K562 (cell line): Measurements from ENCODE around the gene LRP1. TPM values are rescaled to one million over a fixed set of nuclear protein-coding genes. Genes with fewer than 3 reads are reported as not detected.

Experiments
- ATAC-seq: fragments of 200-7000 bp; cut with Tn5 transposase; 3 replicates; pipeline ENCODE4 v1.9.1; 2020; ENCODE audit warnings: moderate library complexity
- BruUV-seq: library from RNA; stranded (reverse); fragments of 400-500 nt; replicated peaks from 2 replicates; lab custom pipeline; 2021; lab: Mats Ljungman, UMichigan
- CTCF ChIA-PET: fragments of 300-600 bp; formaldehyde crosslinking; extraction: SDS; loops from one replicate; lab custom pipeline; 2021; ENCODE audit warnings: low intra/inter-chr PET ratio; lab: Yijun Ruan, JAX
- POLR2A ChIA-PET: fragments of 300-600, 350-650 bp; sonication (Branson Sonifier 250); formaldehyde crosslinking; extraction: SDS; loops from one replicate; lab custom pipeline; 2021; ENCODE audit warnings: antibody characterized with exemption, inconsistent platforms; lab: Yijun Ruan, JAX
- DNase-seq, 4 experiments: peaks; one replicate each; pipeline versions ENCODE4 v3.0.0 to v3.0.0-alpha.2; 2011 to 2018; ENCODE audit warnings: low spot score in 3 of 4, mixed read lengths in 3 of 4; ENCODE audit errors: extremely low read depth in 1 of 4
- FAIRE-seq: peaks from 2 replicates; lab custom pipeline; 2011; peaks lifted over from hg19 to GRCh38; lab: Jason Lieb, UNC
- H2AFZ ChIP-seq: 2 replicates; pipeline ENCODE4 v1.6.0; 2011; ENCODE audit warnings: low read depth, low read length, control low read depth, inconsistent platforms
- H3K27ac ChIP-seq: fragments of 200-600 bp; 3 replicates; pipeline ENCODE4 v1.8.0; 2011; ENCODE audit warnings: low read depth, mild to moderate bottlenecking, control low read depth, inconsistent platforms, low read length, moderate library complexity, mixed read lengths; ENCODE audit errors: extremely low read depth
- H3K27me3 ChIP-seq, 2 experiments: fragments of 300-600 bp in 1 of 2; 2 replicates in 1 of 2; 3 replicates in 1 of 2; pipeline versions ENCODE4 v1.6.0 to v1.8.0; 2011; ENCODE audit warnings: inconsistent platforms in 2 of 2, low read length in 2 of 2, mild to moderate bottlenecking in 1 of 2, mixed read lengths in 1 of 2, moderate library complexity in 1 of 2; ENCODE audit not compliant: control insufficient read depth in 2 of 2, insufficient read depth in 2 of 2
- H3K36me3 ChIP-seq: fragments of 300-600 bp; 3 replicates; pipeline ENCODE4 v1.8.0; 2011; ENCODE audit warnings: mild to moderate bottlenecking, low read length, inconsistent platforms; ENCODE audit not compliant: control insufficient read depth, insufficient read depth
- H3K4me1 ChIP-seq, 2 experiments: fragments of 200-600 bp in 1 of 2; replicated peaks in 1 of 2; 2 replicates in 1 of 2; 3 replicates in 1 of 2; pipeline versions ENCODE4 v1.5.1 to v1.8.0; 2011; ENCODE audit warnings: inconsistent platforms in 2 of 2, low read length in 2 of 2, mild to moderate bottlenecking in 1 of 2, mixed read lengths in 1 of 2, moderate library complexity in 1 of 2; ENCODE audit not compliant: control insufficient read depth in 2 of 2, insufficient read depth in 2 of 2
- H3K4me2 ChIP-seq: 2 replicates; pipeline ENCODE4 v1.6.1; 2011; ENCODE audit warnings: low read length, control low read depth, inconsistent platforms, mixed read lengths; ENCODE audit not compliant: insufficient read depth
- H3K4me3 ChIP-seq: fragments of 200-600 bp; sonication (generic), shearing (Covaris generic); 2 replicates; pipeline ENCODE4 v1.5.1; 2016; ENCODE audit warnings: control low read depth, inconsistent platforms
- H3K79me2 ChIP-seq: fragments of 200-600 bp; 3 replicates; pipeline ENCODE4 v1.8.0; 2011; ENCODE audit warnings: low read length, inconsistent platforms; ENCODE audit not compliant: control insufficient read depth, insufficient read depth
- H3K9ac ChIP-seq, 2 experiments: 2 replicates each; pipeline versions ENCODE4 v1.6.0 to v1.6.1; 2011; ENCODE audit warnings: low read depth in 2 of 2, low read length in 2 of 2, control low read depth in 1 of 2, inconsistent platforms in 1 of 2, mild to moderate bottlenecking in 1 of 2, mixed read lengths in 1 of 2; ENCODE audit not compliant: insufficient read depth in 1 of 2
- H3K9me1 ChIP-seq: one replicate; pipeline ENCODE4 v1.6.0; 2011; ENCODE audit warnings: inconsistent platforms, mild to moderate bottlenecking, low read length, moderate library complexity; ENCODE audit not compliant: control insufficient read depth, insufficient read depth
- H3K9me3 ChIP-seq: replicated peaks from 2 replicates; pipeline ENCODE4 v1.5.1; 2011; ENCODE audit warnings: low read depth, low read length, inconsistent platforms; ENCODE audit not compliant: control insufficient read depth, insufficient read depth
- H4K20me1 ChIP-seq: replicated peaks from 2 replicates; pipeline ENCODE4 v1.6.1; 2011; ENCODE audit warnings: low read length, inconsistent platforms, mixed read lengths; ENCODE audit not compliant: control insufficient read depth, insufficient read depth
- CHD2 ChIP-seq: IDR thresholded peaks from 2 replicates; pipeline ENCODE4 v1.6.1; 2011; ENCODE audit warnings: low read depth, low read length
- CHD4 ChIP-seq: fragments of 200-600 bp; sonication (generic); IDR thresholded peaks from 3 replicates; pipeline ENCODE4 v1.6.1; 2012; ENCODE audit warnings: low read depth, mild to moderate bottlenecking, mixed read lengths, low read length, inconsistent platforms; ENCODE audit not compliant: insufficient read depth, insufficient replicate concordance, poor library complexity, severe bottlenecking
- GABPB1 ChIP-seq: sonication (generic); formaldehyde crosslinking; IDR thresholded peaks from 2 replicates; pipeline ENCODE4 v1.8.0; 2022; ENCODE audit warnings: mild to moderate bottlenecking, missing genetic modification reagents
- GTF2E2 ChIP-seq: fragments of 200-800 bp; sonication (Bioruptor generic); IDR thresholded peaks from 2 replicates; pipeline ENCODE4 v1.6.1; 2016; ENCODE audit warnings: missing genetic modification characterization, missing compliant biosample characterization
- IFI16 ChIP-seq: fragments of 250-450 bp; sonication (Bioruptor Pico); IDR thresholded peaks from 2 replicates; pipeline ENCODE4 v2.1.2; 2022; ENCODE audit warnings: mild to moderate bottlenecking, inconsistent platforms
- KAT2B ChIP-seq: IDR thresholded peaks from one replicate; pipeline ENCODE4 v1.6.1; 2012; ENCODE audit warnings: low read depth, mild to moderate bottlenecking, control low read depth, inconsistent platforms, low read length, moderate library complexity
- MTA3 ChIP-seq: fragments of 450-650 bp; formaldehyde crosslinking; IDR thresholded peaks from 2 replicates; pipeline ENCODE4 v1.6.1; 2017; ENCODE audit warnings: mild to moderate bottlenecking, borderline replicate concordance
- NCOA2 ChIP-seq, 2 experiments: fragments of 450-650 bp; IDR thresholded peaks; 2 replicates each; pipeline ENCODE4 v1.6.1; 2018; ENCODE audit warnings: mild to moderate bottlenecking in 2 of 2, moderate library complexity in 1 of 2; ENCODE audit not compliant: partially characterized antibody in 2 of 2
- NCOA4 ChIP-seq: fragments of 450-650 bp; IDR thresholded peaks from 2 replicates; pipeline ENCODE4 v1.6.1; 2018; ENCODE audit warnings: mild to moderate bottlenecking; ENCODE audit not compliant: partially characterized antibody
- NFE2 ChIP-seq: IDR thresholded peaks from 2 replicates; pipeline ENCODE4 v1.6.1; 2014; ENCODE audit warnings: antibody characterized with exemption, low read depth
- NFIX ChIP-seq: fragments of 250-450 bp; sonication (Bioruptor Pico); IDR thresholded peaks from 2 replicates; pipeline ENCODE4 v1.4.0; 2020; ENCODE audit warnings: low read depth, mild to moderate bottlenecking, moderate library complexity
- PML ChIP-seq: IDR thresholded peaks from 2 replicates; pipeline ENCODE4 v1.6.1; 2012; ENCODE audit warnings: low read length, inconsistent platforms
- SP1 ChIP-seq: sonication (generic); formaldehyde crosslinking; IDR thresholded peaks from 2 replicates; pipeline ENCODE4 v1.8.1; 2022; ENCODE audit warnings: mild to moderate bottlenecking, missing genetic modification reagents
- TBL1XR1 ChIP-seq, 2 experiments: IDR thresholded peaks; 2 replicates each; pipeline ENCODE4 v1.6.1; 2012; ENCODE audit warnings: improper control_type of control experiment in 2 of 2, low read length in 2 of 2, mild to moderate bottlenecking in 1 of 2
- ZBED1 ChIP-seq: IDR thresholded peaks from 2 replicates; pipeline ENCODE4 v1.6.1; 2014
- ZNF511 ChIP-seq: sonication (generic); formaldehyde crosslinking; IDR thresholded peaks from 2 replicates; pipeline ENCODE4 v1.8.0; 2022; ENCODE audit warnings: mild to moderate bottlenecking, missing genetic modification reagents
- ZNF699 ChIP-seq: fragments of 250-450 bp; sonication (Bioruptor Pico); IDR thresholded peaks from 2 replicates; pipeline ENCODE4 v1.8.0; 2021; ENCODE audit warnings: mild to moderate bottlenecking, moderate library complexity; ENCODE audit not compliant: insufficient replicate concordance
- WGBS: fragments of 100-300 bp; shearing (Covaris generic); methylation state at CpG from one replicate; pipeline ENCODE4 v1.1.6; 2016; ENCODE audit warnings: low coverage, mixed read lengths; ENCODE audit not compliant: insufficient coverage; ENCODE audit errors: missing lambda C conversion rate; 5-methylcytosine and 5-hydroxymethylcytosine counted together
- in situ Hi-C: fragments of 300-500 bp; cut with MboI; formaldehyde crosslinking; loops from 4 replicates; pipeline ENCODE4 v1.15.0; 2018; ENCODE audit warnings: inconsistent platforms, mixed read lengths
- intact Hi-C: fragments of 100-400 bp; cut with micrococcal nuclease; formaldehyde crosslinking; loops from 2 replicates; pipeline ENCODE4 v1.14.2; 2022
- polyA plus RNA-seq, 8 experiments: library from polyadenylated mRNA; depleted of rRNA in 4 of 8; stranded (reverse) in 5 of 8; unstranded in 3 of 8; fragments of >200 nt; fragmentation: Nextera tagmentation in 2 of 8; fragmentation: Illumina TruSeq in 1 of 8; extraction: Ambion mirVana in 2 of 8; extraction: Trizol in 1 of 8; gene quantifications; 2 replicates each; pipeline versions ENCODE4 v1.2.1 to v1.2.3, GENCODE V29; 2011 to 2014; ENCODE audit warnings: inconsistent platforms in 1 of 8, missing spikeins in 1 of 8
- total RNA-seq, 7 experiments: library from RNA; depleted of rRNA in 6 of 7; stranded (reverse); fragments of >200 nt in 6 of 7; fragmentation: Illumina TruSeq in 2 of 7; extraction: Trizol in 2 of 7; gene quantifications; 2 replicates each; pipeline versions ENCODE4 v1.2.1 to v1.2.3, GENCODE V29; 2011 to 2021; ENCODE audit warnings: low replicate concordance in 1 of 7
- TF ChIP-seq, protein P1 (sequence below): fragments of 450-650 bp; IDR thresholded peaks from 2 replicates; pipeline ENCODE4 v1.7.1; 2018; ENCODE audit warnings: mild to moderate bottlenecking, low read depth; ENCODE audit not compliant: partially characterized antibody
- TF ChIP-seq, protein P2 (sequence below): fragments of 200-800 bp; sonication (Bioruptor generic); IDR thresholded peaks from 2 replicates; pipeline ENCODE4 v1.6.1; 2017; ENCODE audit warnings: missing genetic modification characterization, missing compliant biosample characterization

The LRP1 gene
- total and polyA plus RNA-seq, 9 of the 15 experiments (the other 6 are each of a cell fraction or from before 2014, with no cell fraction given) = 0.04 to 0.64 (median 0.19) TPM; not detected in 2

DNA sequence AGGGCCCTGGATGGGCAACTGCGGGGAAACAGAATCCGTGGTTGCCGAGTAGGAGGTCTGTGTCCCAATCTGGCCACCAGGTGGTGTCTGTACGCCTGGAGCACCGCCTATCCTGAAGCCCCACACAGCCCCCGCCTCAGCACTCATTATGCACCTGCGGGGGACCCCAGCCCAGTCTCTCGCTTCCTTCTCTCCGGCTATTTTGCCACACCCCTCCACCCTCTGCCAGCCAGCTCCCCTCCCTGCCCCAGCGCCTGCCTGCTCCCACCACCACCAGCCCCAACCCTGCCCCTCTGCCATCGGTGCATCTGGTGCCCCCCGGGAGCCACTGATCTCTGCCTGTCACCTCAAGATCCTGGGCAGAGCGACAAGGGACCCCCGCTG is 86.1 kb downstream of the LRP1 start:
- H3K9me1 ChIP-seq = peaks cover 3% of the 10 kb centered on the region
- WGBS = under 1% methylated on average over 13 of the region's 14 CpGs
- no peaks in the 10 kb centered on the region for H3K9me3 ChIP-seq
- no peaks in the 10 kb centered on the region for H3K36me3 ChIP-seq
- H3K9ac ChIP-seq = no peak overlapping the region; a peak in 1 of 4 replicates
- peaks cover 17 to 50% of the 10 kb centered on the region in 2 experiments; a peak in 4 of 5 replicates for H3K4me1 ChIP-seq
- peak; percentile 96 for FAIRE-seq
- BruUV-seq = no TSS peak
- intact Hi-C loops (no loop called here), in situ Hi-C loops (no loop called here)
- H3K79me2 ChIP-seq = no peaks in the 10 kb centered on the region
- H3K4me3 ChIP-seq = no peak overlapping the region
- CTCF ChIA-PET = interaction anchor here (0.6 to 7.2 kb wide), 6 partner anchors 15 to 248 kb away, joined by 3 to 186 read pairs (median 4); partner anchors contain the start of gene SHMT2
- ATAC-seq = peak; percentile 84
- peak overlapping the region; percentile 87; the same call in 1 of the 2 replicates for H2AFZ ChIP-seq
- POLR2A ChIA-PET = interaction anchor here (0.6 to 1.5 kb wide), 4 partner anchors 13 to 1788 kb away, joined by 3 to 5 read pairs (median 4); no protein-coding TSS in a partner anchor
- no peak overlapping the region for H3K27ac ChIP-seq
- H3K27me3 ChIP-seq = peaks cover 30 to 72% of the 10 kb centered on the region in 2 experiments
- H4K20me1 ChIP-seq = peaks cover 13% of the 10 kb centered on the region; the same call in 1 of the 2 replicates
- DNase-seq = peak; percentile 69 to 81 (median 76)
- H3K4me2 ChIP-seq = peak overlapping the region; percentile 35
- TF ChIP-seq NCOA4 (no peak), NCOA2 (IDR thresholded peaks at IDR 0.05; ENCODE audit: partially characterized antibody in 2 of 2) (no peak), NFE2 (no peak), CHD4 (no peak), TBL1XR1 (IDR thresholded peaks at IDR 0.05; ENCODE audit: low read length in 2 of 2) (no peak), GTF2E2 (tag) (no peak), PML (no peak), ZBED1 (no peak), IFI16 (CRISPR knock-in tag) (no peak), NFIX (CRISPR knock-in tag) (no peak), KAT2B (no peak), SP1 (CRISPR knock-in tag) (0 out of 2 replicates have a peak, but pooled peaks have one; percentile 43), ZNF699 (no peak), GABPB1 (no peak), MTA3 (no peak), ZNF511 (CRISPR knock-in tag) (no peak), CHD2 (no peak)
- TF ChIP-seq, protein P1, sequence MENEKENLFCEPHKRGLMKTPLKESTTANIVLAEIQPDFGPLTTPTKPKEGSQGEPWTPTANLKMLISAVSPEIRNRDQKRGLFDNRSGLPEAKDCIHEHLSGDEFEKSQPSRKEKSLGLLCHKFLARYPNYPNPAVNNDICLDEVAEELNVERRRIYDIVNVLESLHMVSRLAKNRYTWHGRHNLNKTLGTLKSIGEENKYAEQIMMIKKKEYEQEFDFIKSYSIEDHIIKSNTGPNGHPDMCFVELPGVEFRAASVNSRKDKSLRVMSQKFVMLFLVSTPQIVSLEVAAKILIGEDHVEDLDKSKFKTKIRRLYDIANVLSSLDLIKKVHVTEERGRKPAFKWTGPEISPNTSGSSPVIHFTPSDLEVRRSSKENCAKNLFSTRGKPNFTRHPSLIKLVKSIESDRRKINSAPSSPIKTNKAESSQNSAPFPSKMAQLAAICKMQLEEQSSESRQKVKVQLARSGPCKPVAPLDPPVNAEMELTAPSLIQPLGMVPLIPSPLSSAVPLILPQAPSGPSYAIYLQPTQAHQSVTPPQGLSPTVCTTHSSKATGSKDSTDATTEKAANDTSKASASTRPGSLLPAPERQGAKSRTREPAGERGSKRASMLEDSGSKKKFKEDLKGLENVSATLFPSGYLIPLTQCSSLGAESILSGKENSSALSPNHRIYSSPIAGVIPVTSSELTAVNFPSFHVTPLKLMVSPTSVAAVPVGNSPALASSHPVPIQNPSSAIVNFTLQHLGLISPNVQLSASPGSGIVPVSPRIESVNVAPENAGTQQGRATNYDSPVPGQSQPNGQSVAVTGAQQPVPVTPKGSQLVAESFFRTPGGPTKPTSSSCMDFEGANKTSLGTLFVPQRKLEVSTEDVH = no peak
- TF ChIP-seq, protein P2, sequence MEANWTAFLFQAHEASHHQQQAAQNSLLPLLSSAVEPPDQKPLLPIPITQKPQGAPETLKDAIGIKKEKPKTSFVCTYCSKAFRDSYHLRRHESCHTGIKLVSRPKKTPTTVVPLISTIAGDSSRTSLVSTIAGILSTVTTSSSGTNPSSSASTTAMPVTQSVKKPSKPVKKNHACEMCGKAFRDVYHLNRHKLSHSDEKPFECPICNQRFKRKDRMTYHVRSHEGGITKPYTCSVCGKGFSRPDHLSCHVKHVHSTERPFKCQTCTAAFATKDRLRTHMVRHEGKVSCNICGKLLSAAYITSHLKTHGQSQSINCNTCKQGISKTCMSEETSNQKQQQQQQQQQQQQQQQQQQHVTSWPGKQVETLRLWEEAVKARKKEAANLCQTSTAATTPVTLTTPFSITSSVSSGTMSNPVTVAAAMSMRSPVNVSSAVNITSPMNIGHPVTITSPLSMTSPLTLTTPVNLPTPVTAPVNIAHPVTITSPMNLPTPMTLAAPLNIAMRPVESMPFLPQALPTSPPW (CRISPR knock-in tag) = peak; percentile 36; the same call in 1 of the 2 replicates
